ENCODE data around the gene SHQ1. TPM values are rescaled to one million over a fixed set of nuclear protein-coding genes. Genes with fewer than 3 reads are reported as not detected.
A peak's percentile ranks its signal among the peaks of the same experiment; 100 is the strongest.
"Not testable (repeated sequence)": the region's sequence is repeated elsewhere in the genome, so short reads cannot be mapped to it uniquely, and the experiment has no call there.

The SHQ1 gene
- total and polyA plus RNA-seq, 2 donors (not counting 3 experiments of a cell fraction or from before 2014, with no cell fraction given), result 7.3 to 20.6 TPM

DNA sequence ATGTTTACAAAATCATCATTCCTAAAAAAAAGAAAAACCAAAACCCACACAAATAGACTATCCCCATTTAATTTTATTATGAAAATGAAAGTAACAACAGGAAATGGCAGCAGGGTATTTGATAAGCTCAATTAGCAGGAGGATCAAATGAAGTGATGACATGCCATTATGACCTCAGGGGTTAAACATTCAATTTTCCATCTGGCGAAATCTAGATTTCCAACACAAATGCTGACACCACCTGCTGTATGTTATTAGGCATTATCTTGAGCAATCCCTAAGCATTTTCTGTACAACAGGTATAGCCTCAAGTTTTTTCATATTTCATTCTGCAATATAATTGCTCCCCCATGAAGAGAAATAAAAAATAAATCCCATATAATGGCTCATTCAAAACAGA, 57.1 kb downstream of the SHQ1 start:
- Histone ChIP-seq H3K27me3 (ENCODE audit: control insufficient read depth in 2 of 2, insufficient read depth in 2 of 2, low read length in 2 of 2) (no peaks in the 10 kb centered on the region), H3K4me3 (replicated peaks in 1 of 3; ENCODE audit: insufficient read depth in 1 of 3, low read depth in 1 of 3, low read length in 3 of 3) (no peak overlapping the region), H3K9me3 (replicated peaks; ENCODE audit: control insufficient read depth, insufficient read depth, low read length) (no peaks in the 10 kb centered on the region), H2AFZ (ENCODE audit: low read depth, low read length) (no peak overlapping the region), H3K9ac (replicated peaks; ENCODE audit: extremely low read depth, insufficient read depth, low read length) (no peak overlapping the region), H3K79me2 (ENCODE audit: control insufficient read depth, insufficient read depth, low read length) (no peaks in the 10 kb centered on the region), H3K27ac (ENCODE audit: insufficient read depth, low read depth, low read length) (no peak overlapping the region), H3K4me2 (ENCODE audit: insufficient read depth, low read length) (no peak overlapping the region), H3K4me1 (ENCODE audit: control insufficient read depth, extremely low read depth, insufficient read depth, low read length) (no peaks in the 10 kb centered on the region), H3K9me1 (replicated peaks; ENCODE audit: control insufficient read depth, extremely low read depth, insufficient read depth, low read length) (no peaks in the 10 kb centered on the region), H3K36me3 (ENCODE audit: control insufficient read depth in 2 of 2, extremely low read depth in 1 of 2, insufficient read depth in 2 of 2, low read length in 2 of 2) (no peaks in the 10 kb centered on the region), H4K20me1 (replicated peaks; ENCODE audit: control insufficient read depth, extremely low read depth, insufficient read depth, low read length) (no peaks in the 10 kb centered on the region)
- dilution Hi-C loops (cut with MboI; ENCODE audit: extremely low pct_ligation_motif_present, low sequenced_read_pairs) (no loop called here), intact Hi-C loops (cut with micrococcal nuclease) (no loop called here)
- BruUV-seq (replicated peaks), result no TSS peak
- ChIA-PET CTCF (interaction anchor here (1.1 to 1.5 kb wide), 2 partner anchors 9 to 31 kb away, joined by 4 to 5 read pairs; no protein-coding TSS in a partner anchor), POLR2A (no interaction called here)
- FAIRE-seq, result no peak
- peak; percentile 16 for DNase-seq (ENCODE audit: low read depth, low spot score)
- no peak for TF ChIP-seq EZH2 (IDR thresholded peaks at IDR 0.05; ENCODE audit: borderline replicate concordance, low read depth, low read length, severe bottlenecking)

DNA sequence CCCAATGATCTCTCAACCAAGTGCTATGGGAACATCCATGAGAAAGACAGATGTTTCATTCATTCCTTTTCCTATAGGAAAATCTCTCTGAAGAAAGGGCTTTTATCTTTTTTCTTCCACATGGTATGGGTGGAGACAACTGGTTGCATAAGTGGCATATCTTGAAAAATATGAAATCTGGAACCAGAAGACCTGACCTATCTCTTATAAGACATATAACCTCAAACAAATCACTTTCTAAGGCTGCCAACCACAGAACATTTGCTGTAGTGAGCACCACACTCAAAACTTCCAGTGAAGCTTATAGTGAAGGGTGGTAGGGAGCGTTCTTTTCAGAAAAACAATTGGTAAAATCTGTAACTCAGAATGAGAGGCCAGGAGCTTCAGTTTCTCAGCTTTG, 58.5 kb downstream of the SHQ1 start:
- intact Hi-C loops (cut with micrococcal nuclease), result no loop called here
- no peaks in the 10 kb centered on the region for H3K4me1 ChIP-seq (ENCODE audit: control insufficient read depth, extremely low read depth, insufficient read depth, low read length)
- POLR2A ChIA-PET, result no interaction called here
- no peak overlapping the region for H3K9ac ChIP-seq (replicated peaks; ENCODE audit: extremely low read depth, insufficient read depth, low read length)
- no peaks in the 10 kb centered on the region for H3K9me1 ChIP-seq (replicated peaks; ENCODE audit: control insufficient read depth, extremely low read depth, insufficient read depth, low read length)
- no peaks in the 10 kb centered on the region for H4K20me1 ChIP-seq (replicated peaks; ENCODE audit: control insufficient read depth, extremely low read depth, insufficient read depth, low read length)
- FAIRE-seq, result no peak
- H3K27ac ChIP-seq (ENCODE audit: insufficient read depth, low read depth, low read length), result no peak overlapping the region
- no peaks in the 10 kb centered on the region for H3K79me2 ChIP-seq (ENCODE audit: control insufficient read depth, insufficient read depth, low read length)
- no peak overlapping the region for H3K4me3 ChIP-seq (replicated peaks in 1 of 3; ENCODE audit: insufficient read depth in 1 of 3, low read depth in 1 of 3, low read length in 3 of 3)
- H3K9me3 ChIP-seq (replicated peaks; ENCODE audit: control insufficient read depth, insufficient read depth, low read length), result no peaks in the 10 kb centered on the region
- H2AFZ ChIP-seq (ENCODE audit: low read depth, low read length), result no peak overlapping the region
- CTCF ChIA-PET, result no interaction called here
- no peak for DNase-seq (ENCODE audit: low read depth, low spot score)
- no peaks in the 10 kb centered on the region for H3K27me3 ChIP-seq (ENCODE audit: control insufficient read depth in 2 of 2, insufficient read depth in 2 of 2, low read length in 2 of 2)
- H3K36me3 ChIP-seq (ENCODE audit: control insufficient read depth in 2 of 2, extremely low read depth in 1 of 2, insufficient read depth in 2 of 2, low read length in 2 of 2), result peaks cover 0 to 2% of the 10 kb centered on the region in 2 experiments
- dilution Hi-C loops (cut with MboI; ENCODE audit: extremely low pct_ligation_motif_present, low sequenced_read_pairs), result no loop called here
- no TSS peak for BruUV-seq (replicated peaks)
- H3K4me2 ChIP-seq (ENCODE audit: insufficient read depth, low read length), result no peak overlapping the region
- TF ChIP-seq POLR2A (IDR thresholded peaks at IDR 0.05; ENCODE audit: low read depth, low read length), result no peak
- TF ChIP-seq EZH2 (IDR thresholded peaks at IDR 0.05; ENCODE audit: borderline replicate concordance, low read depth, low read length, severe bottlenecking), result no peak
- no peak for TF ChIP-seq JUN (IDR thresholded peaks at IDR 0.05; ENCODE audit: borderline replicate concordance, insufficient read depth, insufficient read length, low read depth)
- no peak for TF ChIP-seq FOS (IDR thresholded peaks at IDR 0.05; ENCODE audit: borderline replicate concordance, insufficient read depth, low read length)
- TF ChIP-seq GATA2 (IDR thresholded peaks at IDR 0.05; ENCODE audit: insufficient read depth, insufficient read length, low read depth, low read length), result no peak
- TF ChIP-seq, protein P1, sequence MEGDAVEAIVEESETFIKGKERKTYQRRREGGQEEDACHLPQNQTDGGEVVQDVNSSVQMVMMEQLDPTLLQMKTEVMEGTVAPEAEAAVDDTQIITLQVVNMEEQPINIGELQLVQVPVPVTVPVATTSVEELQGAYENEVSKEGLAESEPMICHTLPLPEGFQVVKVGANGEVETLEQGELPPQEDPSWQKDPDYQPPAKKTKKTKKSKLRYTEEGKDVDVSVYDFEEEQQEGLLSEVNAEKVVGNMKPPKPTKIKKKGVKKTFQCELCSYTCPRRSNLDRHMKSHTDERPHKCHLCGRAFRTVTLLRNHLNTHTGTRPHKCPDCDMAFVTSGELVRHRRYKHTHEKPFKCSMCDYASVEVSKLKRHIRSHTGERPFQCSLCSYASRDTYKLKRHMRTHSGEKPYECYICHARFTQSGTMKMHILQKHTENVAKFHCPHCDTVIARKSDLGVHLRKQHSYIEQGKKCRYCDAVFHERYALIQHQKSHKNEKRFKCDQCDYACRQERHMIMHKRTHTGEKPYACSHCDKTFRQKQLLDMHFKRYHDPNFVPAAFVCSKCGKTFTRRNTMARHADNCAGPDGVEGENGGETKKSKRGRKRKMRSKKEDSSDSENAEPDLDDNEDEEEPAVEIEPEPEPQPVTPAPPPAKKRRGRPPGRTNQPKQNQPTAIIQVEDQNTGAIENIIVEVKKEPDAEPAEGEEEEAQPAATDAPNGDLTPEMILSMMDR (IDR thresholded peaks at IDR 0.05; ENCODE audit: extremely low read depth in 1 of 2, insufficient read depth in 1 of 2, low read depth in 1 of 2, low read length in 2 of 2), result no peak
- TF ChIP-seq MAX (IDR thresholded peaks at IDR 0.05; ENCODE audit: insufficient read depth, insufficient read length), result no peak
- TF ChIP-seq MYC (IDR thresholded peaks at IDR 0.05; ENCODE audit: low read depth, low read length), result no peak
- TF ChIP-seq POLR2AphosphoS5 (IDR thresholded peaks at IDR 0.05; ENCODE audit: insufficient read depth, low read depth, low read length), result no peak

- H3K79me2 ChIP-seq (ENCODE audit: control insufficient read depth, insufficient read depth, low read length); BruUV-seq (replicated peaks); H3K36me3 ChIP-seq (ENCODE audit: control insufficient read depth in 2 of 2, extremely low read depth in 1 of 2, insufficient read depth in 2 of 2, low read length in 2 of 2); H3K4me1 ChIP-seq (ENCODE audit: control insufficient read depth, extremely low read depth, insufficient read depth, low read length); H3K27me3 ChIP-seq (ENCODE audit: control insufficient read depth in 2 of 2, insufficient read depth in 2 of 2, low read length in 2 of 2); POLR2A ChIA-PET; intact Hi-C loops (cut with micrococcal nuclease); dilution Hi-C loops (cut with MboI; ENCODE audit: extremely low pct_ligation_motif_present, low sequenced_read_pairs); H4K20me1 ChIP-seq (replicated peaks; ENCODE audit: control insufficient read depth, extremely low read depth, insufficient read depth, low read length); H3K9me3 ChIP-seq (replicated peaks; ENCODE audit: control insufficient read depth, insufficient read depth, low read length); CTCF ChIA-PET; H3K4me3 ChIP-seq (replicated peaks in 1 of 3; ENCODE audit: insufficient read depth in 1 of 3, low read depth in 1 of 3, low read length in 3 of 3); FAIRE-seq; H3K27ac ChIP-seq (ENCODE audit: insufficient read depth, low read depth, low read length); H3K9me1 ChIP-seq (replicated peaks; ENCODE audit: control insufficient read depth, extremely low read depth, insufficient read depth, low read length); H3K4me2 ChIP-seq (ENCODE audit: insufficient read depth, low read length); DNase-seq (ENCODE audit: low read depth, low spot score); H2AFZ ChIP-seq (ENCODE audit: low read depth, low read length); H3K9ac ChIP-seq (replicated peaks; ENCODE audit: extremely low read depth, insufficient read depth, low read length): not testable (repeated sequence)
Observed at GRCh38 chr3:72788232-72788631, 60.0 kb downstream of the SHQ1 start.

All from endothelial cell of umbilical vein (primary cell).